Activated T-cell treated with anti-CD3 and anti-CD28 coated beads, Interleukin-2, amount 50 U/mL, for 4 hours (primary cell): Measurements from ENCODE around the gene ZNF775. TPM values are rescaled to one million over a fixed set of nuclear protein-coding genes. Genes with fewer than 3 reads are reported as not detected.
A peak's percentile ranks its signal among the peaks of the same experiment; 100 is the strongest.

Experiments used
- ATAC-seq, 2 donors: fragments of 200-7000 bp; cut with Tn5 transposase; one replicate each; pipeline ENCODE4 v1.10.0; 2021
- DNase-seq: peaks from one replicate; pipeline ENCODE4 v3.0.0-alpha.2; 2020
- H3K27me3 Mint-ChIP-seq: one replicate; pipeline ENCODE4 v1.8.0; 2021; ENCODE audit warnings: low read depth, mixed read lengths
- H3K36me3 Mint-ChIP-seq: one replicate; pipeline ENCODE4 v1.8.0; 2022; ENCODE audit warnings: mixed read lengths; ENCODE audit not compliant: insufficient read depth
- H3K4me1 Mint-ChIP-seq: one replicate; pipeline ENCODE4 v1.8.0; 2021; ENCODE audit warnings: low read depth, mixed read lengths
- H3K4me3 Mint-ChIP-seq: one replicate; pipeline ENCODE4 v1.8.0; 2021; ENCODE audit warnings: mild to moderate bottlenecking, moderate library complexity, mixed read lengths
- H3K9me3 Mint-ChIP-seq: one replicate; pipeline ENCODE4 v1.8.0; 2021; ENCODE audit warnings: mixed read lengths
- total RNA-seq, 3 donors: library from RNA; stranded (reverse); gene quantifications; one replicate each; pipeline ENCODE4 v1.2.1, GENCODE V29; 2021

Gene ZNF775
- total RNA-seq, result 1 to 10 TPM; 3.4 to 4.5 (median 4.2) TPM

- H3K36me3 Mint-ChIP-seq, result peaks cover under 1% of the 10 kb centered on the region
- H3K4me3 Mint-ChIP-seq, result peak within 1 kb of the TSS; percentile 89
- peaks cover 45% of the 10 kb centered on the region for H3K4me1 Mint-ChIP-seq
- DNase-seq (peak; percentile 87), ATAC-seq (peak; percentile 97)
- H3K27me3 Mint-ChIP-seq, result no peaks in the 10 kb centered on the region
- H3K9me3 Mint-ChIP-seq, result no peaks in the 10 kb centered on the region
Observed at GRCh38 chr7:150378853-150379440, at the start of gene ZNF775. Gene ZNF775 (plus strand): TSS chr7:150379330. CDS start chr7:150388471, 9,141 bp downstream.

GRCh38 chr7:150329331-150330120 lies 49.6 kb upstream of the ZNF775 start:
- H3K36me3 Mint-ChIP-seq, result peaks cover 21% of the 10 kb centered on the region
- no peaks in the 10 kb centered on the region for H3K27me3 Mint-ChIP-seq
- DNase-seq (no peak), ATAC-seq (no peak)
- no peaks in the 10 kb centered on the region for H3K9me3 Mint-ChIP-seq
- H3K4me1 Mint-ChIP-seq, result peaks cover 7% of the 10 kb centered on the region
- no peak overlapping the region for H3K4me3 Mint-ChIP-seq

- Mint-ChIP-seq H3K4me1 (no peaks in the 10 kb centered on the region), H3K36me3 (peaks cover 21% of the 10 kb centered on the region), H3K27me3 (no peaks in the 10 kb centered on the region), H3K9me3 (no peaks in the 10 kb centered on the region), H3K4me3 (no peak overlapping the region)
- DNase-seq (no peak), ATAC-seq (no peak)
Observed at GRCh38 chr7:150330211-150330885, 48.8 kb upstream of the ZNF775 start.

- peaks cover 16% of the 10 kb centered on the region for H3K36me3 Mint-ChIP-seq
- H3K27me3 Mint-ChIP-seq, result no peaks in the 10 kb centered on the region
- no peaks in the 10 kb centered on the region for H3K4me1 Mint-ChIP-seq
- ATAC-seq (no peak), DNase-seq (no peak)
- H3K4me3 Mint-ChIP-seq, result no peak overlapping the region
- H3K9me3 Mint-ChIP-seq, result no peaks in the 10 kb centered on the region
Observed at GRCh38 chr7:150332852-150333635, 46.1 kb upstream of the ZNF775 start.

GRCh38 chr7:150333659-150334058 lies 45.5 kb upstream of the ZNF775 start:
- H3K4me3 Mint-ChIP-seq, result no peak overlapping the region
- H3K9me3 Mint-ChIP-seq, result no peaks in the 10 kb centered on the region
- DNase-seq (no peak), ATAC-seq (no peak)
- no peaks in the 10 kb centered on the region for H3K4me1 Mint-ChIP-seq
- H3K36me3 Mint-ChIP-seq, result peaks cover 16% of the 10 kb centered on the region
- no peaks in the 10 kb centered on the region for H3K27me3 Mint-ChIP-seq

GRCh38 chr7:150334108-150334507 lies 45.0 kb upstream of the ZNF775 start:
- H3K4me3 Mint-ChIP-seq, result no peak overlapping the region
- ATAC-seq (no peak), DNase-seq (no peak)
- peaks cover 13% of the 10 kb centered on the region for H3K36me3 Mint-ChIP-seq
- H3K9me3 Mint-ChIP-seq, result no peaks in the 10 kb centered on the region
- no peaks in the 10 kb centered on the region for H3K4me1 Mint-ChIP-seq
- no peaks in the 10 kb centered on the region for H3K27me3 Mint-ChIP-seq

GRCh38 chr7:150335108-150335773 lies 43.9 kb upstream of the ZNF775 start:
- Mint-ChIP-seq H3K4me3 (no peak overlapping the region), H3K27me3 (peaks cover 9% of the 10 kb centered on the region), H3K36me3 (peaks cover 12% of the 10 kb centered on the region), H3K4me1 (peaks cover 6% of the 10 kb centered on the region), H3K9me3 (no peaks in the 10 kb centered on the region)
- no peak for ATAC-seq
- no peak for DNase-seq

GRCh38 chr7:150335774-150336112 lies 43.4 kb upstream of the ZNF775 start:
- peaks cover 12% of the 10 kb centered on the region for H3K27me3 Mint-ChIP-seq
- H3K4me1 Mint-ChIP-seq, result peaks cover 7% of the 10 kb centered on the region
- no peak overlapping the region for H3K4me3 Mint-ChIP-seq
- H3K9me3 Mint-ChIP-seq, result no peaks in the 10 kb centered on the region
- no peak for DNase-seq
- ATAC-seq, result no peak
- H3K36me3 Mint-ChIP-seq, result peaks cover 12% of the 10 kb centered on the region

- Mint-ChIP-seq H3K9me3 (no peaks in the 10 kb centered on the region), H3K36me3 (peaks cover 9% of the 10 kb centered on the region), H3K27me3 (peaks cover 14% of the 10 kb centered on the region), H3K4me3 (no peak overlapping the region), H3K4me1 (peaks cover 9% of the 10 kb centered on the region)
- ATAC-seq (no peak), DNase-seq (no peak)
Observed at GRCh38 chr7:150336746-150337145, 42.4 kb upstream of the ZNF775 start.

GRCh38 chr7:150337179-150337578 lies 42.0 kb upstream of the ZNF775 start:
- DNase-seq (no peak), ATAC-seq (no peak)
- peaks cover 19% of the 10 kb centered on the region for H3K27me3 Mint-ChIP-seq
- peaks cover 11% of the 10 kb centered on the region for H3K4me1 Mint-ChIP-seq
- H3K4me3 Mint-ChIP-seq, result no peak overlapping the region
- no peaks in the 10 kb centered on the region for H3K9me3 Mint-ChIP-seq
- peaks cover 9% of the 10 kb centered on the region for H3K36me3 Mint-ChIP-seq

- Mint-ChIP-seq H3K36me3 (peaks cover 9% of the 10 kb centered on the region), H3K9me3 (no peaks in the 10 kb centered on the region), H3K4me3 (no peak overlapping the region), H3K4me1 (peaks cover 11% of the 10 kb centered on the region), H3K27me3 (peaks cover 23% of the 10 kb centered on the region)
- DNase-seq, result no peak
- no peak for ATAC-seq
Observed at GRCh38 chr7:150337659-150338081, 41.5 kb upstream of the ZNF775 start.

- DNase-seq (no peak), ATAC-seq (no peak)
- Mint-ChIP-seq H3K9me3 (no peaks in the 10 kb centered on the region), H3K36me3 (peaks cover 9% of the 10 kb centered on the region), H3K4me1 (peaks cover 11% of the 10 kb centered on the region), H3K27me3 (peaks cover 26% of the 10 kb centered on the region), H3K4me3 (no peak overlapping the region)
Observed at GRCh38 chr7:150338166-150338829, 40.8 kb upstream of the ZNF775 start.

- DNase-seq (no peak), ATAC-seq (no peak)
- peaks cover 33% of the 10 kb centered on the region for H3K27me3 Mint-ChIP-seq
- peaks cover 11% of the 10 kb centered on the region for H3K4me1 Mint-ChIP-seq
- H3K9me3 Mint-ChIP-seq, result no peaks in the 10 kb centered on the region
- no peak overlapping the region for H3K4me3 Mint-ChIP-seq
- H3K36me3 Mint-ChIP-seq, result peaks cover 9% of the 10 kb centered on the region
Observed at GRCh38 chr7:150339409-150339809, 39.7 kb upstream of the ZNF775 start.
